HG02763 (cell line): ENCODE data around the gene ILKAP.

Experiments used
- ATAC-seq: cut with Tn5 transposase; IDR thresholded peaks from one replicate; pipeline ENCODE4 v1.9.1; 2021; ENCODE audit warnings: mild to moderate bottlenecking, moderate library complexity; ENCODE audit not compliant: unreplicated experiment

ILKAP gene

GRCh38 chr2:238166391-238167343, 36.8 kb downstream of the ILKAP start:
- no peak for ATAC-seq

GRCh38 chr2:238165288-238165921, 38.1 kb downstream of the ILKAP start:
- no peak for ATAC-seq

- no peak for ATAC-seq
Measured at GRCh38 chr2:238164906-238165287, 38.6 kb downstream of the ILKAP start.

GRCh38 chr2:238163481-238164198, 39.9 kb downstream of the ILKAP start:
- no peak for ATAC-seq

GRCh38 chr2:238162846-238163441, 40.6 kb downstream of the ILKAP start:
- ATAC-seq, result no peak

DNA sequence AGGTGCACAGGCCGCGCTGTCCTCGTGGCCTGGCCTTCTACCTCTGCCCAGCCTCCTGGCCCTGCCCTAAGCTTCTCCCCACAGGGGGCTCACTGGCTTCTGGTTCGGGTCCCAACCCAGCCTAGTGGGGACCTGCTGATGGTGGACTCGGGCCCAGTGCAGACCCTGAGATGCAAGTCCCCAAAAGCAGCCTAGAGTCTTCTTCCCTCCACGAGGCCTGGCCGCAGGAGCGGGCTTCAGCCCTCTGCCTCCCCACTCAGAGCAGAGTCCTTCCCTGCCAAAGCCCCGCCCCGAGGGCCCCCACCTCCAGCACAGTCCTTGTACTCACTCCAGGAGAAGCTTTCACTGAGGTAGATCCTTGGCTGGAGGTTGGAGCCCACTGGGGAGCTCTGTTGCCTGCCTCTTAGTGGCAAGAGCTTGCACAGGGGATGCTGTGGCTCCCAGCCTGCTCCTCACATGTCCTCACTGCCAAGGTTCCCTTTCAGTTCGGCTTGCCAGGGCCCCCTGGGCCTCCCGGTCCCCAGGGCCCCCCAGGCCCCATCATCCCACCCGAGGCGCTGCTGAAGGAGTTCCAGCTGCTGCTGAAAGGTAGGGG, 41.1 kb downstream of the ILKAP start:
- ATAC-seq, result no peak

GRCh38 chr2:238161291-238162051, 42.0 kb downstream of the ILKAP start:
- ATAC-seq, result no peak

- no peak for ATAC-seq
Measured at GRCh38 chr2:238160206-238161129, 43.0 kb downstream of the ILKAP start.

- no peak for ATAC-seq
Measured at GRCh38 chr2:238159661-238160205, 43.8 kb downstream of the ILKAP start.

DNA sequence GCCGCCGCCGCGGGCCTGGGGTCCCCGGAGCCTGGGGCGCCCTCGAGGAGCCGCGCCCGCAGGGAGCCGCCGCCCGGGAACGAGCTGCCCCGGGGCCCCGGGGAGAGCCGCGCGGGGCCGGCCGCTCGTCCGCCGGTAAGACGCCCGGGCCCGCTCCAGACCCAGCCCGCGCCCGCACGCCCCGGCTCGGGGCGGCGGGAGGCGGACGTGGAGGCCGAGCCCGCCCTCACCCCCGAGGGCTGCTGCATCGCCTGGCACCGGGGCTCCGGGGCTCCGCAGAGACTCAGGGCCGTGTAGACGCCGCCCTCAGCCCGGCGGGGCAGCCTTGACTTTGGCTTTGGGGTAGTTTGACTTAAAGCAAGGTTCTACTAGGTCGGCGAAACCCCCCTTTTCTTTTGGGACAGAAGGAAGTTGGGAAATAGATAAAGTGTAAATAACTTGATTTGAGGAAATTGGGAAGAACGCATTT, 44.4 kb downstream of the ILKAP start:
- no peak for ATAC-seq

GRCh38 chr2:238158509-238159070, 44.9 kb downstream of the ILKAP start, which contains the start of gene ERFE:
ERFE (plus strand) TSS chr2:238158970; CDS start chr2:238159008, 38 bp downstream.
- ATAC-seq, result no peak

- ATAC-seq, result no peak
Measured at GRCh38 chr2:238158018-238158508, 45.4 kb downstream of the ILKAP start.

GRCh38 chr2:238157506-238158017, 45.9 kb downstream of the ILKAP start:
- ATAC-seq, result no peak

GRCh38 chr2:238155761-238156694, 47.5 kb downstream of the ILKAP start:
- no peak for ATAC-seq

- ATAC-seq, result no peak
Measured at GRCh38 chr2:238155051-238155760, 48.3 kb downstream of the ILKAP start.

GRCh38 chr2:238154570-238154969, 48.9 kb downstream of the ILKAP start:
- ATAC-seq, result no peak
